Upper lobe of left lung (tissue), 6 donors: Measurements from ENCODE around the gene SPTA1. TPM values are rescaled to one million over a fixed set of nuclear protein-coding genes. Genes with fewer than 3 reads are reported as not detected.

Experiments used
- ATAC-seq, 2 donors: fragments of 200-7000 bp; cut with Tn5 transposase; one replicate each; pipeline ENCODE4 v1.9.1; 2022; ENCODE audit warnings: mild to moderate bottlenecking in 2 of 2, moderate library complexity in 2 of 2; ENCODE audit not compliant: low FRiP score in 2 of 2
- DNase-seq, 2 donors: peaks; one replicate each; pipeline ENCODE4 v3.0.0-alpha.2; 2019 to 2020
- H3K27ac ChIP-seq, 4 donors: fragments of 200-600 bp; sonication (generic); one replicate each; pipeline ENCODE4 v1.5.1; 2016 to 2019
- H3K27me3 ChIP-seq, 4 donors: fragments of 200-600 bp; sonication (generic); one replicate each; pipeline ENCODE4 v1.5.1; 2017 to 2019
- H3K36me3 ChIP-seq, 4 donors: fragments of 200-600 bp; sonication (generic); one replicate each; pipeline ENCODE4 v1.5.1; 2016 to 2019
- H3K4me1 ChIP-seq, 4 donors: fragments of 200-600 bp; sonication (generic); one replicate each; pipeline ENCODE4 v1.5.1; 2018 to 2019
- H3K4me3 ChIP-seq, 4 donors: fragments of 200-600 bp; sonication (generic); one replicate each; pipeline ENCODE4 v1.5.1; 2017 to 2019; ENCODE audit warnings: mild to moderate bottlenecking in 2 of 4, moderate library complexity in 1 of 4
- H3K9me3 ChIP-seq, 4 donors: fragments of 200-600 bp; sonication (generic); one replicate each; pipeline ENCODE4 v1.5.1; 2018 to 2019
- EP300 ChIP-seq, 4 donors: sonication (generic); formaldehyde crosslinking; IDR thresholded peaks; one replicate each; pipeline ENCODE4 v1.5.1; 2017; ENCODE audit warnings: antibody characterized with exemption in 4 of 4, control low read depth in 2 of 4
- POLR2A ChIP-seq, 4 donors: fragments of 450-650 bp; IDR thresholded peaks; one replicate each; pipeline ENCODE4 v1.5.1; 2016 to 2017; ENCODE audit warnings: antibody characterized with exemption in 4 of 4, mild to moderate bottlenecking in 2 of 4
- POLR2AphosphoS5 ChIP-seq, 2 donors: sonication (generic); formaldehyde crosslinking; IDR thresholded peaks; one replicate each; pipeline ENCODE4 v1.5.1; 2017; ENCODE audit warnings: antibody characterized with exemption in 2 of 2
- WGBS, 2 donors: methylation state at CpG; one replicate each; pipeline ENCODE4 v1.1.5; 2017 to 2018; 5-methylcytosine and 5-hydroxymethylcytosine counted together
- total RNA-seq, 6 donors: library from RNA; depleted of rRNA in 4 of 6; stranded (reverse); fragments of >200 nt in 4 of 6; gene quantifications; one replicate each; pipeline versions ENCODE4 v1.1.0 to v1.2.1, GENCODE V29; 2016 to 2021
- TF ChIP-seq, protein P1 (sequence below), 6 experiments: fragments of 450-650 bp in 4 of 6; fragments of 200-600 bp in 2 of 6; sonication (generic) in 2 of 6; IDR thresholded peaks; one replicate each; pipeline ENCODE4 v1.5.1; 2016 to 2019; ENCODE audit warnings: antibody characterized with exemption in 6 of 6
- donor health status: DM: no; HTN: no; CAD: no; lungs with moderate emphysema.
- donor health status: DM: no; HTN: yes; CAD: no; lungs with severe emphysema.

SPTA1 gene
- total RNA-seq, 6 donors from 2014 or later = 0.20 to 0.57 (median 0.30) TPM; not detected in 1

DNA sequence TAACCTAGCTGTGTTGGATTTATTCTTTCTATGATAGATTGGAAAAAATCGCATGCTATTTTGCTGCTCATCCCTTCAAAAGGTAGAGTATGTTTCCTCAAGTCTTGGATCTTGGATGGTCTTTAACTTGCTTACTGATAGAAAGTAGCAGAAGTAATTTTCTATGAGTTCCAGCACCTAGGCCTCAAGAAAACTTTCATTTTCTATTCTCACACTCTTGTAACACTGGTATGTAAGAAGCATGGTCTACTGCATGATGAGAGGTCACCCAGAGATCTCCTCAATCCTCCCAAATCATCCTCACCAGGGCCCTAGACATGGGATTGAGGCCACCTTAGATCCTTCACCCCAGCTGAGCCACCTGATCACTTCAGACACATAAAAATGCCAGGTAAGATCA, 7.2 kb downstream of the SPTA1 start:
- no peaks in the 10 kb centered on the region for H3K4me1 ChIP-seq
- TF ChIP-seq POLR2AphosphoS5 (IDR thresholded peaks at IDR 0.05) = no peak
- no peak for TF ChIP-seq EP300 (IDR thresholded peaks at IDR 0.05)
- TF ChIP-seq, protein P1, sequence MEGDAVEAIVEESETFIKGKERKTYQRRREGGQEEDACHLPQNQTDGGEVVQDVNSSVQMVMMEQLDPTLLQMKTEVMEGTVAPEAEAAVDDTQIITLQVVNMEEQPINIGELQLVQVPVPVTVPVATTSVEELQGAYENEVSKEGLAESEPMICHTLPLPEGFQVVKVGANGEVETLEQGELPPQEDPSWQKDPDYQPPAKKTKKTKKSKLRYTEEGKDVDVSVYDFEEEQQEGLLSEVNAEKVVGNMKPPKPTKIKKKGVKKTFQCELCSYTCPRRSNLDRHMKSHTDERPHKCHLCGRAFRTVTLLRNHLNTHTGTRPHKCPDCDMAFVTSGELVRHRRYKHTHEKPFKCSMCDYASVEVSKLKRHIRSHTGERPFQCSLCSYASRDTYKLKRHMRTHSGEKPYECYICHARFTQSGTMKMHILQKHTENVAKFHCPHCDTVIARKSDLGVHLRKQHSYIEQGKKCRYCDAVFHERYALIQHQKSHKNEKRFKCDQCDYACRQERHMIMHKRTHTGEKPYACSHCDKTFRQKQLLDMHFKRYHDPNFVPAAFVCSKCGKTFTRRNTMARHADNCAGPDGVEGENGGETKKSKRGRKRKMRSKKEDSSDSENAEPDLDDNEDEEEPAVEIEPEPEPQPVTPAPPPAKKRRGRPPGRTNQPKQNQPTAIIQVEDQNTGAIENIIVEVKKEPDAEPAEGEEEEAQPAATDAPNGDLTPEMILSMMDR (IDR thresholded peaks at IDR 0.05) = no peak
- no peak for TF ChIP-seq POLR2A (IDR thresholded peaks at IDR 0.05)
- H3K4me3 ChIP-seq = no peak overlapping the region
- no peaks in the 10 kb centered on the region for H3K27me3 ChIP-seq
- DNase-seq (no peak), ATAC-seq (no peak)
- H3K27ac ChIP-seq = no peak overlapping the region
- WGBS, 2 donors = 96 to 97% methylated on average over 1 of the region's 1 CpG
- H3K36me3 ChIP-seq = no peaks in the 10 kb centered on the region
- no peaks in the 10 kb centered on the region for H3K9me3 ChIP-seq

DNA sequence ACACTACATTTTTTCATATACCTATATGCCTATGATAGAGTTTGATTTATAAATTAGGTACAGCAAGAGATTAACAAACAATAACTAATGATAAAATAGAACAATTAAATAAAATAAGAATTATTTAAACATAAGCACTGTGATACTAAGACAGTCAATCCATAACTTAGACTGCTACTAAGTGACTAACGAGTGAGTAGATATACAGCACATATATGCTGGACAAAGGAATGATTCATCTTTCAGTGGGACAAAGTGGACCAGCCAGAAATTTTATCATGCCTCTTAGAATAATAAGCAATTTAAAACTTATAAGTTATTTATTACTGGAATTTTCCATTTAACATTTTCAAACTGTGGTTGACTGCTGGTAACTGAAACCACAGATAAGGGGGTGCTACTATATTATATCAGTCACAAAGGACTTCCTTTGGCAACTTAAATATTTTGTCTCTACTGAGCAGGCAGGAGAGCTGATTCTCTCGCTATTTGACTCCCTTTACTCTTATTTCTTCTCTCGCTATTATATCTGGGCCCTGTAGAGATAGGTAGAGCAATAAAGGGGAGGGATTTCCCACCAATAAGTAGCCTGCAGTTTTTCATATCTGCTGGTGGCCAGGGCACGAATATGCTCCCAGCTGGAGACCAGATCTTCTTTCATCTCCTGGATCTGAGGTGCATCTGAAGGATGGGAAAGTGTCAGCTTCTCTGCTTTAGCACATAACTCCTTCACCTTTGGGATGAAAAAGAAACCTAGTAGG, 10.8 kb downstream of the SPTA1 start:
- H3K4me1 ChIP-seq = no peaks in the 10 kb centered on the region
- TF ChIP-seq POLR2AphosphoS5 (IDR thresholded peaks at IDR 0.05) (no peak), POLR2A (IDR thresholded peaks at IDR 0.05) (no peak), EP300 (IDR thresholded peaks at IDR 0.05) (no peak)
- TF ChIP-seq, protein P1 (IDR thresholded peaks at IDR 0.05) = no peak
- no peaks in the 10 kb centered on the region for H3K27me3 ChIP-seq
- no peaks in the 10 kb centered on the region for H3K36me3 ChIP-seq
- DNase-seq (no peak), ATAC-seq (no peak)
- no peak overlapping the region for H3K27ac ChIP-seq
- H3K9me3 ChIP-seq = no peaks in the 10 kb centered on the region
- no peak overlapping the region for H3K4me3 ChIP-seq
- WGBS, 2 donors = 53 to 66% methylated on average over 4 of the region's 4 CpGs

DNA sequence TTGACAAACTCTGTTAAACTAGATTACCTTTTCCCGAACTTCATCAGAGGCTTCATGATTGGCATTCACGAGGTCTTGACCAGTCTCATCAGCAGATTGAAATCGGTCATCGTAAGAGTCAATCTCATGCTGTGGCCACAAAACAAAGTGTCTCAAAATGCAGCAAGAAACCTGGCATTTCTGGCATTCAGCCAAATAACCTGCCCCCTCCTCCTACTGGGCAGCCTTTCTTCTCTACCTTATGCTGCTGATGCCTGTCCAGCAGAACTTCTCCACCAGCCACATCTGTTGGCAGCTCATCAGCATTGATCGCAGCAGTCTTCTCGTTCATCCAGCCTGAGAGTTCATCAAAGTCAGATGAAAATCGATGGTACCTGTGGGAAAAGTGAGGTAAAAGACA, 12.2 kb downstream of the SPTA1 start:
- no peaks in the 10 kb centered on the region for H3K9me3 ChIP-seq
- no peak for TF ChIP-seq POLR2A (IDR thresholded peaks at IDR 0.05)
- TF ChIP-seq EP300 (IDR thresholded peaks at IDR 0.05) = no peak
- TF ChIP-seq, protein P1 (IDR thresholded peaks at IDR 0.05) = no peak
- no peak for TF ChIP-seq POLR2AphosphoS5 (IDR thresholded peaks at IDR 0.05)
- 90 to 92% methylated on average over 7 of the region's 7 CpGs for WGBS, 2 donors
- DNase-seq (no peak), ATAC-seq (no peak)
- H3K4me1 ChIP-seq = no peaks in the 10 kb centered on the region
- H3K27me3 ChIP-seq = no peaks in the 10 kb centered on the region
- no peak overlapping the region for H3K4me3 ChIP-seq
- H3K36me3 ChIP-seq = no peaks in the 10 kb centered on the region
- H3K27ac ChIP-seq = no peak overlapping the region

DNA sequence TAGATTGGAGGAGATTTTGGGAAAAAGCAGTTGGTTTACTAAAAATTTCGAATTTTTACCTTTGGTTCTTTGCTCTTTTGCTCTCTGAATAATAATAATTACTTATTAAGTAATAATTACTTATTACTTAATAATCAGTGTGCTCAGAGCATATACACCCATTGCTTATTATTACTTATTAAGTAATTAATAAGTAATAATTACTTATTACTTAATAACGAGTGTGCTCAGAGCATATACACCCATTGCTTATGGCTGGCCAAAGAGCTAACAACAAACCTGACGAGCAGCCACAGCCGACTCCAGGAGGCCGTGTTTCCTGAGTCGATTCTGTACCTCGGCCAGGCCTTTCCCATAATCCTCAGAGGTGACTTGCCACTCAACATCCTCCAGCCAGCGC, 20.5 kb downstream of the SPTA1 start:
- DNase-seq (no peak), ATAC-seq (no peak)
- H3K9me3 ChIP-seq = no peaks in the 10 kb centered on the region
- no peaks in the 10 kb centered on the region for H3K27me3 ChIP-seq
- H3K4me1 ChIP-seq = no peaks in the 10 kb centered on the region
- H3K36me3 ChIP-seq = no peaks in the 10 kb centered on the region
- WGBS, 2 donors = 89% methylated on average over 8 of the region's 8 CpGs
- H3K27ac ChIP-seq = no peak overlapping the region
- H3K4me3 ChIP-seq = no peak overlapping the region
- TF ChIP-seq, protein P1 (IDR thresholded peaks at IDR 0.05) = no peak
- TF ChIP-seq POLR2AphosphoS5 (IDR thresholded peaks at IDR 0.05) = no peak
- no peak for TF ChIP-seq EP300 (IDR thresholded peaks at IDR 0.05)
- TF ChIP-seq POLR2A (IDR thresholded peaks at IDR 0.05) = no peak

DNA sequence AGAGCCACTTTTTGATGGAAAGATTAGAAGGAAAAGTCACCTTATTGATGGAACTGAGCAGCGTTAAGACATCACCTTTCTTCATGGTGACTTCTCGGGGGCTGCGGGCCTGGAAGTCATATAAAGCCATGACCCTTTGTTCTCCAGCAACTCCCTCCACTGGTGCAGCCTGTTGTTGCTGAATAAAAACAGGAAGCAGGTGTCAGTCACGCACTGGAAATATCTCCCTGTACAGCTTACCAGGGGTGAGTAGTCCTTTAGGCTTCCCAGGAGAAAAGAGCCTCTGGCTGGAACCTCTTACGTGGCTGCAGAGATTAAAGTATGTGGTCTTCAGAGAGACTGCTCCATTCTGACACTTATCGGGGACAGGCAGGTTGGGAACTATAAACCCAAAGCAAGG, 31.9 kb downstream of the SPTA1 start:
- peaks cover 0 to 5% (median 0%) of the 10 kb centered on the region in 4 donors for H3K4me1 ChIP-seq
- DNase-seq (peak in 1 of 2 donors; percentile 34), ATAC-seq (no peak)
- H3K27me3 ChIP-seq = no peaks in the 10 kb centered on the region
- WGBS, 2 donors = 34 to 40% methylated on average over 6 of the region's 6 CpGs
- TF ChIP-seq POLR2A (IDR thresholded peaks at IDR 0.05) = no peak
- TF ChIP-seq EP300 (IDR thresholded peaks at IDR 0.05) = no peak
- TF ChIP-seq, protein P1 (IDR thresholded peaks at IDR 0.05) = no peak
- no peak for TF ChIP-seq POLR2AphosphoS5 (IDR thresholded peaks at IDR 0.05)
- H3K9me3 ChIP-seq = no peaks in the 10 kb centered on the region
- H3K27ac ChIP-seq = no peak overlapping the region
- no peaks in the 10 kb centered on the region for H3K36me3 ChIP-seq
- H3K4me3 ChIP-seq = no peak overlapping the region
